Endometrium (tissue), 2 donors: ENCODE results near the gene PLCH2.

Source experiments
- FAIRE-seq: peaks from 2 replicates; lab custom pipeline; 2012; peaks lifted over from hg19 to GRCh38; lab: Jason Lieb, UNC
- donor health status: control.
- donor health status: control.

PLCH2 gene

DNA sequence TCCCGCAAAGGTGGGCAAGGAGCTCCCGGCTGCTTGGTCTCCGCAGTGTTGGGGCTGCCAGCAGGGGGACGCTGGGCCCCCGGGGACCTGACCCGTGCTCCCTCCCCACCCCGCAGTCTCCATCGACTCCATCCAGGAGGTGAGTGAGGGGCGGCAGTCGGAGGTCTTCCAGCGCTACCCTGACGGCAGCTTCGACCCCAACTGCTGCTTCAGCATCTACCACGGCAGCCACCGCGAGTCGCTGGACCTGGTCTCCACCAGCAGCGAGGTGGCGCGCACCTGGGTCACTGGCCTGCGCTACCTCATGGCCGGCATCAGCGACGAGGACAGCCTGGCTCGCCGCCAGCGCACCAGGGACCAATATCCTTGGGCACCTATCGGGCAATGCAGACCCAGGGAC lies 3.5 kb downstream of the PLCH2 start:
- FAIRE-seq = no peak

DNA sequence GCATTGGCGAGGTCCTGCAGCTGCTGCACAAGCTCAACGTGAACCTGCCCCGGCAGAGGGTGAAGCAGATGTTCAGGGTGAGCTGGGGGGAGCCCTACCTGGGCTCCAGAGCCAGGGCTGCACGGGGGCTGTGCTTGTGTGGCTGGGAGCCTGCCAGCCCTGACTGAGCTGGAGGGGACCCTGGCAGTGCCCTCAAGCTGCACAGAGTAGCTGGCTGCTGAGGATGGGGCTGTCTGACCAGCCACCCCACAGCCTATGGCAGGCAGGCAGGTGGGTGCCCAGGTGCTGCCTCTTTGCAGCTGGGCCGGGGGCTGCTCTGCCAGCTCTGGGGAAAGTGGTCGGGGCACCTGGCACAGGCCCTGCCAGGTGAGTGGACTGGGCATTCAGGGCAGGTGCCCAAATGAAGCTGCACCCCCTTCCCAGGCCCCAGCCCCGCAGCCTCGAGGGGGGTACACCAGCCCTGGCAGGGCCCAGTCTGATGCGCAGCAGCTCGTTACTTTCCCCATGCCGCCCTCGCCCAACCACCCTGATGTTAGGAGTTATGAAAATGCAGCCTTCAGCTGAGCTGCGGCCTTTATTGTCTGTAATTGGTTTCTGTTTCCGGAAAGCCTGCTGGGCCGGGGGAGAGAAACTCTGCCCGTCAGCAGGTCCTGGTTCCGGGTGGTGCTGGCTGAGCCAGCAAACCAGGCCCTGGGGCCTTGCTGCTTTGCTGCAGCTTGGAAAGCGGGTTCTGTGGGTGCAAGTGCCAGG lies 4.3 kb downstream of the PLCH2 start:
- FAIRE-seq = no peak

DNA sequence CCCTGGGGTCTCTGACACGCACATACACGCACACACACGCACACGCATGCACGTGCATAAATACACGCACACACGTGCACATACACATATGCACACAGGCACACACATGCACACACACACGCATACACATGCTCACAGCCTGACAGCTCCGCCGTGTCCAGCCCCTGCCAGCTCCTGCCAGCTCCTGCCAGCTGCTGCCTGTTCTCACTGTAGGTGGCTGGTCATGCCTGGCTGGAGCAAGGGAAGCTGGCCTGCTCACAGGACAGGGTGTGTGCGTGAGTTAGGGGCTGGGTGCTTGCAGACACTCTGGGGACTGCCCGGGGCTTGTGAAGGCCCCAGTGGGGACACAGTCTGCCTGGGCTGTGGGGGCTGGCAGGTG lies 4.9 kb downstream of the PLCH2 start:
- FAIRE-seq = no peak

DNA sequence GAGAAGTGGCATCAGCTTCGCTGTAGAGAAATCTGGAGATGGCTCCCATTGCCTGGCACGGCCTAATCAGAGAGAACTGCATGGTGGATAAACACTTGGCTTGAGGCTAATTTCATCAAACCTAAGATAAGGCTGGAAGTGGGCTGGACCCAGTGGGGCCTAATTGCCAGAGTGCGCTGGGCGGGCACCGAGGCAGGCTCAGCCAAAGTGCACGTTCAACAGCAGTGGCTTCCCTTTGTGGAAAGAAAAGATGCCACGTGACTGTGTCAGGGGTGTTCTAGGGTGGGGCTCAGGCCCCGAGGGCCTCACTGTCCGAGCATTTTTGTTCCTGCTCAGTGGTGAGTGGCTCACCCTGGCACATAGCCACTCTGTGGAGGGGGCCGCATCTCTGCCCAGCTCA lies 5.8 kb downstream of the PLCH2 start:
- FAIRE-seq = no peak

GRCh38 chr1:2482588-2482987 lies 6.5 kb downstream of the PLCH2 start:
- no peak for FAIRE-seq

GRCh38 chr1:2483026-2483425 lies 6.9 kb downstream of the PLCH2 start:
- FAIRE-seq = no peak

DNA sequence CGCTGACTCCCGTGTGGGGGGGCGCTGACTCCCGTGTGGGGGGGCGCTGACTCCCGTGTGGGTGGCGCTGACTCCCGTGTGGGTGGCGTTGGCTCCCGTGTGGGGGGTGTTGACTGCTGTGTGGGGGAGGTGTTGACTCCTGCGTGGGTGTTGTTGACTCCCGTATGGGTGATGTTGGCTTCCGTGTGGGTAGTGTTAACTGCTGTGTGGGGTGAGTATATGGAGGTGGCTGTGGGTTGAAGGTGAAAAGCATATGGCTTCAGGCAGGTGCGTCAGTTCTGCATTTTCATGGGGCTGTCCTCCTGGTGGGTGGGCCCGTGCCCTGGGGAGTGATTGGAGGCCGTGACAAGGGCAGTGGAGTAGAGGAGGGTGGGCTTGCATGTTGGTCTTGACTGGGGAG lies 7.9 kb downstream of the PLCH2 start:
- FAIRE-seq = no peak

- no peak for FAIRE-seq
Measured at GRCh38 chr1:2486041-2486440, 10.0 kb downstream of the PLCH2 start.

DNA sequence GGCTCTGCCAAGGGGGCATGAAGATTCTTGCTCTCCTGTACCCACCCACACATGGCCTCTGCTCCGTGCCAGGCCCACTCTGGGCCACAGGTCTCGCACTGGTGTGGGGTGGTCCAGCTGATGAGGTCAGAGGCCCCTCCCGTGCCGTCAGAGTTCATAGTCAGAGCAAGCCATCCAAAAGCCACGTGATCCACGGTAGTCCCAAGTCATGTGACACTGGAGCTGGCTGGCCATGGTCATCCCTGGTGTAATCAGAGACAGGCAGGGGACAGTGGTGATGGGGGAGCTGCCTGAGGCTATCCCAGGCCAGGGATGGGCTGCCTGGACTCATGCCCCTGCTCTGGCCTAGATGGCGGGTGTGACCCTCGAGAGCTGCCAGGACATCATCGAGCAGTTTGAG lies 10.5 kb downstream of the PLCH2 start:
- no peak for FAIRE-seq

DNA sequence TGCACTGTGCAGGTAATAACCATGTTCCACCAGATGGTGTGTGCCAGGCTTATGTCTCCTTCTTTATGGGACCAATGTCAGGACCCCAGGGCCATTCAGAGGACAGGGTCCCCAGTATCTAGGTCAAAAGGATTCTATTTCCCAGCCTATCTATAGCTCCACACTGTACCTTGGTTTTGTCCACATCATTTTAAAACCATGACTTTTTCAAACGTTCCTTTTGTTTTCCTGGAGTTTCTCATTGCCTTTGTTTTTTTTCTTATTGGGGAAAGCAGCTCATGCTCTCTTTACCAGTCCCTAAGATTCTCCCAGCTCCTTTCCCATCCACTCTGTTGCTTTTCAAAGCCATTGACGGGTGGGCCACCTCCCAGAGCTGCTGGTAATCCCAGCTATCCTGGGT lies 12.6 kb downstream of the PLCH2 start:
- FAIRE-seq = no peak

- no peak for FAIRE-seq
Measured at GRCh38 chr1:2489615-2490014, 13.5 kb downstream of the PLCH2 start.

GRCh38 chr1:2492091-2492490 lies 16.0 kb downstream of the PLCH2 start:
- FAIRE-seq = no peak

GRCh38 chr1:2493218-2493617 lies 17.1 kb downstream of the PLCH2 start:
- FAIRE-seq = no peak

DNA sequence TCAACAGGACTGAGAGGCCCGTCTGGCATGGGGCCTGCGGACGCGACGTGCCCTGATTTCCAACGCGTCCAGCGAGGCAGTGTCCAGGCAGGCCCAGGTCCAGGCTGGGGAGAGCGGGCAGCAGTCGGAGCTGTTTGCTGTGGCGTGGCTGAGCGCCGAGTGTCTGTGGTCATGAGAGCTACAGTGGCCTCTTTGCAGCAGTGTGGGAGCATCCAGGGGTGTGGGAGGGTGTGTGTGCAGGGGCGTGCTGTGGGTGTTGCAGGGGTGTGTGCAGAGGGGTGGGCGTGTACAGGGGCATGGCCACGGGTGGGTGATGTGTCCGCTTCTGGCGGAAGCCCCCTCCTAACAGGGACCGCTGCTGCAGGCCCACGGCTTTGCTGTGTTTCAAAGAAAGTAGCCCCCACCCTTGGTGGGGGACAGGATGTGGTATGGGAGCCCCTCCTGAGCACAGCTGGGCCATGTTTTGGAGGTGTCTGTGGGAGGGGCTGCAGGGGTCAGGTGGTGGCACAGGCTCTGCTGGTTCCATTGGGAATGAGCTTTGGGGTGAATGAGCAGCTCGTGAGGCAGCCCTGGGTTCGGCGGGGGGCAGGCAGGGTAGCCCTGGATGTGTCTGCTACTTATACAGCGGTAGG lies 17.7 kb downstream of the PLCH2 start:
- no peak for FAIRE-seq

DNA sequence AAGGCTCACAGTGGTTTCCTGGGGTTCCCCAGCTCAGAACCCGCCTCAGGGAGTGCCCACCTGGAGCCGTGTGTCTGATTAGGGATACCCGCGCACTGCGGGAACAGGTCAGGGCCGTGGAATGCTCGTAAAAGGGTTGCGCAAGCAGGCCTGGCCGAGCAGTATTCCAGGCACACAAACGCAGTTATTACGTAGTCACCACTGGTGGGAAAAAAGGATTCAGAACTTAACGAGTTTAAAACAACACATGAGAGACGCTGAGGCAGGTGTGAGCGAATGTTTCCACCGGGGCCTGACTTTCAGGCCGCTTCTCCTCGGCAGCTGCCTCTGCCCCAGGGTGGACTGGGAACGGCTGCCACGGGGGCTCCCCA lies 18.2 kb downstream of the PLCH2 start:
- no peak for FAIRE-seq

- no peak for FAIRE-seq
Measured at GRCh38 chr1:2495026-2495425, 18.9 kb downstream of the PLCH2 start.

- no peak for FAIRE-seq
Measured at GRCh38 chr1:2495546-2495945, 19.5 kb downstream of the PLCH2 start.

DNA sequence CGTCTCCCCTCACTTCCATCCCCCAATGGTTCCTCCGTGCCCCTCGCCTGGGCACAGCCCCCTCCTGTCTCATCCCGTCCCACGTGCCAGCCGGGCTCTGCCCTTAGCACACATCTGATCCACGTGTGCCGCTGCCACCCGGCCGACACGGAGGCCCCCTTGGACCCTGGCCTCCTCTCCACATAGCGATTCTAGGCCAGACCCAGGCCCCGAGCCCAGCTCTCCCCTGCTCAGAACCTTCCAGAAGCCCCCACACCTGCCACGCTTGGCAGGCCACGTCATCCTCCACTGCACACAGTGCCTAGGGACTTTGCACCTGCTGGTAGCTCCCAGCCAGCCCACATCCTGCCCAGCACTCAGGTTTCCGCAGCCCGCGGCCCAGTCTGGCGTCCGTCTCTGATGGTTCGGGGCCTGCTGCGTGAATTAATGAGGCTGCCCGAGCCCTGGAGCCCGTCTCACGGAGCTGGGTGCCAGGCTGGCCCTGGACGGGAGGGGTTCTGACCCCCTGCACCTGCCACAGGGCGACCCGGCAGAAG lies 20.1 kb downstream of the PLCH2 start:
- no peak for FAIRE-seq

DNA sequence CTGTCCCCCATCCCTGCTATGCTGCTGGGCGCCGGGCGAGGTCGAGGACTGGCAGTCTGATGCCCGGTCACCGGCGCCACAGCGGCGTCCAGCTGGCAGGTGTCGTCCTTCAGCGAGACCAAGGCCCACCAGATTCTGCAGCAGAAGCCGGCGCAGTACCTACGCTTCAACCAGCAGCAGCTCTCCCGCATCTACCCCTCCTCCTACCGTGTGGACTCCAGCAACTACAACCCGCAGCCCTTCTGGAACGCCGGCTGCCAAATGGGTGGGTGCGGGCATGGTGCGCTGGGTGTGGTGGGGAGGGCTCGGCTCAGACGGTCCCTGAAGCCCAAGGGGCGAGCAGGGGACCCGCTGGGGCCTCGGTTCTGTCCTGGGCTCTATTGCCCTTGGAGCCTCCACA lies 20.7 kb downstream of the PLCH2 start:
- FAIRE-seq = no peak

DNA sequence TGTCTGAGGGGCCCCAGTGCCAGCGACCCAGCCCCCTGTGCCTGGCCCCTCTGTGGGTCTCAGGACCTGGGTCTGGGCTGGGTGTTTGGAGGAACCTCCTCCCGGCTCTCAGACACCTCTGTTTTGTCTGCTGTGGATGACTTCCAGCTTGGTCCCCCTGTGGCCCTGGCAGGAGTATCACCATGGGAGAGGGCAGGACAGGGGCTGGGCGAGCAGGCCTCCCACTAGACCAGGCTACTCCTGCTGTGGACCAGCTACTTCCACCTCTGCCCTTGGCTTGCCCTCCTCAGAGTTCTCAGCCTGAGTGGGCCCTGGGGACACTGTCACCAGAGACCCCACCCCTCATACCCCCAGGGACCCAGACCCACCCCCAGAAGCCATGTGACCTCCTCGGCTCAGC lies 21.8 kb downstream of the PLCH2 start:
- no peak for FAIRE-seq

DNA sequence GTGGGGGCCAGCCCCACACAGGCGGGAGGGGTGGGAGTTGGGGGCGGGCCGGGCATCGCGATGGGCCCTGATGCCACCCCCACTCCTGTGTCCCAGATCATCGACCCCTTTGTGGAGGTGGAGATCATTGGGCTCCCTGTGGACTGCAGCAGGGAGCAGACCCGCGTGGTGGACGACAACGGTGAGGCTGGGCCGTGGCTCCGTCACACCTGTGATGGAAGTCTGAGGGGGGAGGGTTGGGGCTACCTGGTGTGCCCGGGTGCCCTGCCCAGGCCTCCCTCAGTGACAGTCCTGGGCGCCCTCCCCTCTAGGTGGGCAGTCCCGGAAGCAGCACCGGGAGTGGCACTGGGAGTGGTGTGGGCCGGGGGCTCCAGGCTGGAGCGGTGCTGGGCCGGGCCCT lies 22.6 kb downstream of the PLCH2 start:
- no peak for FAIRE-seq

DNA sequence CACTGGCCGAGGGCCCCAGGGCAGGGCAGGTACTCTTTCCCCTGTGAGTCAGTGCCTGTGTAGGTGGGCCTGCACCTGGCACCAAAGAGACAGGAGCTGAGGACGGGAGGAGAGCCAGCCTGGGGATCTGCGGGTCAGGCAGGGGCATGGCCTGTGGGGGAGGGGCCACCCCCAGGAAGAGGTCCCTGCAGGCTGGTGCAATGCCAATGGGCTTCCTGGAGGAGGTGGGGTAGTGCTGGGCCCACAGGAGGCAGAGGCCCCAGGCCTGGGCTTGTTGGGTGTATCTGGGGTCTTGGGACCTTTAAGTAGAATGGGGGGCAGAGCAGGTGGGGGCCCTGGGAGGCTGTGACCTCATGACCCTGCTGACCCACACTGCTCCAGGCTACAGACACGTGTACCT lies 23.2 kb downstream of the PLCH2 start:
- FAIRE-seq = no peak

- no peak for FAIRE-seq
Measured at GRCh38 chr1:2499986-2500596, 24.0 kb downstream of the PLCH2 start.
